Activated CD4-positive, alpha-beta memory T cell treated with anti-CD3 and anti-CD28 coated beads, Interleukin-2, amount 10 ng/mL, durations not matched to agents 7 days and 5 days (primary cell): ENCODE measurements around the gene ATAD3C. TPM values are rescaled to one million over a fixed set of nuclear protein-coding genes. Genes with fewer than 3 reads are reported as not detected.
"Not testable (repeated sequence)": the region's sequence is repeated elsewhere in the genome, so short reads cannot be mapped to it uniquely, and the experiment has no call there.

Experiments used
- CTCF ChIA-PET: fragments of 350-600 bp; sonication (Branson Sonifier 250); formaldehyde crosslinking; loops from one replicate; lab custom pipeline; 2021; ENCODE audit warnings: antibody characterized with exemption, inconsistent platforms; lab: Charles Lee
- POLR2A ChIA-PET: fragments of 350-600 bp; sonication (Branson Sonifier 250); formaldehyde crosslinking; loops from one replicate; lab custom pipeline; 2021; ENCODE audit warnings: antibody characterized with exemption; lab: Charles Lee
- DNase-seq: peaks from one replicate; pipeline ENCODE4 v3.0.0-alpha.2; 2020
- H3K27ac Mint-ChIP-seq: one replicate; pipeline ENCODE4 v1.8.0; 2021; ENCODE audit warnings: mild to moderate bottlenecking, mixed read lengths
- H3K27me3 Mint-ChIP-seq: one replicate; pipeline ENCODE4 v1.8.0; 2021; ENCODE audit warnings: mixed read lengths
- H3K36me3 Mint-ChIP-seq: one replicate; pipeline ENCODE4 v1.8.0; 2021; ENCODE audit warnings: low read depth, mixed read lengths
- H3K4me1 Mint-ChIP-seq: one replicate; pipeline ENCODE4 v1.8.0; 2021; ENCODE audit warnings: mixed read lengths
- H3K4me3 Mint-ChIP-seq: one replicate; pipeline ENCODE4 v1.8.0; 2021; ENCODE audit warnings: mild to moderate bottlenecking, mixed read lengths
- H3K9me3 Mint-ChIP-seq: one replicate; pipeline ENCODE4 v1.8.0; 2021; ENCODE audit warnings: mixed read lengths
- total RNA-seq, 2 experiments: library from RNA; stranded (reverse); gene quantifications; one replicate each; pipeline ENCODE4 v1.2.3, GENCODE V29; 2021

The ATAD3C gene
- total RNA-seq, 2 experiments from 2014 or later, result 0.98 to 1.4 TPM

GRCh38 chr1:1505366-1505798 is 55.9 kb downstream of the ATAD3C start:
- CTCF ChIA-PET, result interaction anchor here (0.6 to 2.0 kb wide), 11 partner anchors 14 to 164 kb away, joined by 3 to 8 read pairs (median 4); partner anchors contain the start of genes AURKAIP1 and CCNL2
- DNase-seq, result peak; percentile 35
- H3K27me3 Mint-ChIP-seq, H3K9me3 Mint-ChIP-seq, H3K36me3 Mint-ChIP-seq: not testable (repeated sequence)
- peaks cover 23% of the 10 kb centered on the region for H3K4me1 Mint-ChIP-seq
- H3K4me3 Mint-ChIP-seq, result peak overlapping the region; percentile 73
- H3K27ac Mint-ChIP-seq, result peak overlapping the region; percentile 91
- POLR2A ChIA-PET, result interaction anchor here (1.1 to 1.6 kb wide), 2 partner anchors 105 to 130 kb away, joined by 4 to 5 read pairs; partner anchors contain the start of gene AURKAIP1

DNA sequence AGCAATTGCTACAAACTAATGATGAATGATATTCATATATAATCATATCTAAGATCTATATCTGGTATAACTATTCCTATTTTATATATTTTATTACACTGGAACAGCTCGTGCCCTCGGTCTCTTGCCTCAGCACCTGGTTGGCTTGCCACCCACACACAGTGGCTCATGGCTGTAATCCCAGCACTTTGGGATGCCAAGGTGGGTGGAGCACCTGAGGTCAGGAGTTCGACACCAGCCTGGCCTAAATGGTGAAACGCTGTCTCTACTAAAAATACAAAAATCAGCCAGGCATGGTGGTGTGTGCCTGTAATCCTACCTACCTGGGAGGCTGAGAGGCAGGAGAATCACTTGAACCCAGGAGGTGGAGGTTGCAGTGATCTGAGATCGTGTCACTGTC is 56.3 kb downstream of the ATAD3C start:
- DNase-seq, H3K27me3 Mint-ChIP-seq, H3K9me3 Mint-ChIP-seq, H3K36me3 Mint-ChIP-seq: not testable (repeated sequence)
- Mint-ChIP-seq H3K4me3 (peak overlapping the region; percentile 73), H3K4me1 (peaks cover 26% of the 10 kb centered on the region), H3K27ac (peak overlapping the region; percentile 91)
- CTCF ChIA-PET, result interaction anchor here (0.6 to 2.0 kb wide), 7 partner anchors 14 to 163 kb away, joined by 3 to 8 read pairs (median 4); partner anchors contain the start of genes AURKAIP1 and CCNL2
- POLR2A ChIA-PET, result interaction anchor here (1.6 kb wide), 1 partner anchor 130 kb away, joined by 4 read pairs; the partner anchor contains the start of gene AURKAIP1

- H3K9me3 Mint-ChIP-seq, result no peaks in the 10 kb centered on the region
- no peaks in the 10 kb centered on the region for H3K36me3 Mint-ChIP-seq
- H3K4me3 Mint-ChIP-seq, result no peak overlapping the region
- ChIA-PET POLR2A (no interaction called here), CTCF (no interaction called here)
- H3K4me1 Mint-ChIP-seq, result peaks cover 30% of the 10 kb centered on the region
- no peak overlapping the region for H3K27ac Mint-ChIP-seq
- no peaks in the 10 kb centered on the region for H3K27me3 Mint-ChIP-seq
- no peak for DNase-seq
Measured at GRCh38 chr1:1507305-1507704, 57.8 kb downstream of the ATAD3C start.

DNA sequence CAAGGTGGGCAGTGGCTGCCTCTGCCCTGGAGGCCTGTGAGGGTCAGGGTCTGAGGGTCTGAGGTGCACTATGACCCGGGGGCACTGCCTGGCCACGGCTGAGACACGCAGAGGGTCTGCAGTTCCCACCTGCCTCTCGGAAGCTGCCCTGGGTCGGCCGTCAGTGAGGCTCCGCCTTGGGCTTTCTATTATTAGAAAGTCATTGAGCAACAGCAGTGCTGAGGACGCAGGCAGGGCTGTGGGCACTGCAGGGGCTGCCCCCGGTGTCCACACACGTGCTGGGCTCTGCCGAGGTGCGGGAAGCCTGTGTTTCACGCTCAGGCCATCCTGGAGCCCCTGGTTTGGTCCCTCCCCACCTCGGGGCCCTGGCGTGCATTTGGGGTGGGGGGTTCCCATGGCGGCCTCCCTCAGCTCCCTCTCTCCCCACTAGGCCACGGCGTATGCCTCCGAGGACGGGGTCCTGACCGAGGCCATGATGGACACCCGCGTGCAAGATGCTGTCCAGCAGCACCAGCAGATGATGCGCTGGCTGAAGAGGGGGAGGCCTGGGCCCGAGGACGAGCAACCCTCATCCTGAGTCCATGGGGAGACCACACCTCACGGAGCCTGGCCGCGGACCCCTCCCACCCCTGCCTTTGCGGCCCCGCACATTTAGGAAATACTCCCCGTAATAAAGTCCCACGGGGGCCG is 59.4 kb downstream of the ATAD3C start:
- H3K4me3 Mint-ChIP-seq, DNase-seq, H3K27me3 Mint-ChIP-seq, H3K9me3 Mint-ChIP-seq, CTCF ChIA-PET, H3K27ac Mint-ChIP-seq, POLR2A ChIA-PET, H3K36me3 Mint-ChIP-seq: not testable (repeated sequence)
- peaks cover 37% of the 10 kb centered on the region for H3K4me1 Mint-ChIP-seq

- POLR2A ChIA-PET, result not testable (repeated sequence)
Measured at GRCh38 chr1:1509465-1509850, 60.0 kb downstream of the ATAD3C start.

GRCh38 chr1:1510912-1511532 is 61.5 kb downstream of the ATAD3C start:
- CTCF ChIA-PET, result no interaction called here
- POLR2A ChIA-PET, result interaction anchor here (0.5 to 1.0 kb wide), 7 partner anchors 96 to 162 kb away, joined by 3 to 4 read pairs (median 3); partner anchors contain the start of genes AURKAIP1, CCNL2, DVL1 and MRPL20
- Mint-ChIP-seq H3K4me3 (peak overlapping the region; percentile 87), H3K9me3 (no peaks in the 10 kb centered on the region), H3K36me3 (no peaks in the 10 kb centered on the region), H3K4me1 (peaks cover 31% of the 10 kb centered on the region), H3K27ac (peak overlapping the region; percentile 85), H3K27me3 (no peaks in the 10 kb centered on the region)
- peak; percentile 20 for DNase-seq

More at GRCh38 chr1:1509465-1509850, 60.0 kb downstream of the ATAD3C start:
- H3K9me3 Mint-ChIP-seq, H3K27ac Mint-ChIP-seq, CTCF ChIA-PET, H3K27me3 Mint-ChIP-seq, H3K36me3 Mint-ChIP-seq, H3K4me3 Mint-ChIP-seq, DNase-seq: not testable (repeated sequence)
- peaks cover 38% of the 10 kb centered on the region for H3K4me1 Mint-ChIP-seq

DNA sequence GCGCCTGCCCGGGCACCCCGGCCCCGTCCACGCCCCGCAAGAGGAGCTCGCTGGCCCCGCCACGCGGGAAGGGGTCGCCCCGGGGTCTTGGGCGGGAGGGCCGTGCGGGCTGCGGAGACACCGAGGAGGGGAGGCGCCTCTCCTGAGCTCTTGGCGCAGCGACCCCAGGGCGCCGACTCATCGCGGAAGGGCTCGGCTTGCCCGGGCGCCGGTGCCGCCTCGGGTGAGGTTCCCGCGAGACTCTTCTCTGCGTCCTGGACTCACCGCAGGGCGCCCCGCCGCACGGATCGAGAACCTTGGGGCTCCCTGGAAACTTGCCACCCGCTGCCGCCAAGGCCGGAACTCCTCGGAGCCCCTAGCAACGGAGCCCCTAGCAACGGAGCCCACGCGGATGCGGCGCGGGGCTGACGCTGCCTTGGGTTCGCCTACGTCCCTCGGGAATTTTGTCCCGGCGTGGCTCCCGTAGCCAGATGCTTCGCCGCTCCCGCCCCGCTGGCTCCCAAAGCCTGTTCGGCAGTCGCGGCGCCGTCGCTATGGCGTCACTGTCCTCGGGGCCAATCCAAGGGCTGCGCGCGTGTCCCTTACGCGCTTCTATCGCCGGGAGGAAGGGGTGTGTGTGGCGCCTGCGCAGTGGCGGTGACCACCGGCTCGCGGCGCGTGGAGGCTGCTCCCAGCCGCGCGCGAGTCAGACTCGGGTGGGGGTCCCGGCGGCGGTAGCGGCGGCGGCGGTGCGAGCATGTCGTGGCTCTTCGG is 62.2 kb downstream of the ATAD3C start, which contains the start of gene ATAD3A:
Gene ATAD3A, plus strand, starts transcription at position 630 of the 753 bp plus-strand sequence. Its CDS starts 107 bp downstream, at position 737.
- DNase-seq, result peak; percentile 97
- Mint-ChIP-seq H3K36me3 (no peaks in the 10 kb centered on the region), H3K27me3 (no peaks in the 10 kb centered on the region), H3K4me3 (peak within 1 kb of the TSS; percentile 88), H3K27ac (peak within 1 kb of the TSS; percentile 85), H3K4me1 (peaks cover 27% of the 10 kb centered on the region), H3K9me3 (no peaks in the 10 kb centered on the region)
- ChIA-PET CTCF (no interaction called here), POLR2A (interaction anchor here (0.6 to 1.0 kb wide), 6 partner anchors 105 to 163 kb away, joined by 3 to 4 read pairs (median 3); partner anchors contain the start of genes AURKAIP1, CCNL2, DVL1 and MRPL20)

DNA sequence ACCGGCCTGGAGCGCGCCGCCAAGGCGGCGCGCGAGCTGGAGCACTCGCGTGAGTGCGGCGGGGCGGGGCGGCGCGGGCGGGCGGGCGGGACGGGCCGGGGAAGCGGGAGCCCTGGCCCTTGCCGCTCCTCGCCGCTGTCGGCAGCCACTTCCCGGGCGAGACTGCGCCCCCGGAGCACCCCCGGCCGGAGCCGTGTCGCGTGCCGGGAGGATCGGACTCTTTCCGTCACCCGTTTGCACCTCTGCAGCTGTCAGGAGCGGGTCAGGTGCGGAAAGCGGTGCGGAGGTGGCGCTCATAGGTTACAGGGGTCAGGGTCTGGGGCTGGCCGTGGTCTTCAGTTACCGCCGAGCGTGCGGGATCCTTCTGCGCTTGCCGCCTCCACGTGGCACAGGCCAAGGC is 62.9 kb downstream of the ATAD3C start:
- H3K9me3 Mint-ChIP-seq, POLR2A ChIA-PET, H3K27me3 Mint-ChIP-seq, H3K27ac Mint-ChIP-seq, H3K36me3 Mint-ChIP-seq, CTCF ChIA-PET: not testable (repeated sequence)
- peaks cover 21% of the 10 kb centered on the region for H3K4me1 Mint-ChIP-seq
- DNase-seq, result peak; percentile 36
- H3K4me3 Mint-ChIP-seq, result peak overlapping the region; percentile 69

DNA sequence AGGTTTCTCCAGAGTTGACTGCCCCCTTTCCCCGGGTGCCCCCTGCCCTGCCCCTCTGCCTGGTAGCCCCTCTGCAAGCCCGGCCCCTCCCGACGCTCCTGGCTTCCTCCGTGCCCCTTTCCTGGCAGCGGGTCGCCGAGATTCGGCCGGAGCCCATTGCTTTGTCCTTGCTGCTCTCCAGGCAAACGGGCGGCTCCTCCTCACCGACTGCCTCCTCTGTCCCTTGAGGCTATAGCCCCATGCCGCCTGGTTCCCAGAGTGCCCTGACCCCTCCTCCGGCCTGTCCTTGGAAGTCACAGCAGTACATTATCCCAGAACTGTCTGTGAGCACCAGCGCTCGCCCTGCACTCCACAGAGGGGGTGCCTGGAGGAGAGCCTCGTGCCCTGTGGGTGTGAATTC is 64.2 kb downstream of the ATAD3C start:
- Mint-ChIP-seq H3K27ac (peak overlapping the region; percentile 42), H3K4me1 (peaks cover 19% of the 10 kb centered on the region), H3K4me3 (peak overlapping the region; percentile 61)
- CTCF ChIA-PET, DNase-seq, H3K36me3 Mint-ChIP-seq, POLR2A ChIA-PET, H3K9me3 Mint-ChIP-seq, H3K27me3 Mint-ChIP-seq: not testable (repeated sequence)

DNA sequence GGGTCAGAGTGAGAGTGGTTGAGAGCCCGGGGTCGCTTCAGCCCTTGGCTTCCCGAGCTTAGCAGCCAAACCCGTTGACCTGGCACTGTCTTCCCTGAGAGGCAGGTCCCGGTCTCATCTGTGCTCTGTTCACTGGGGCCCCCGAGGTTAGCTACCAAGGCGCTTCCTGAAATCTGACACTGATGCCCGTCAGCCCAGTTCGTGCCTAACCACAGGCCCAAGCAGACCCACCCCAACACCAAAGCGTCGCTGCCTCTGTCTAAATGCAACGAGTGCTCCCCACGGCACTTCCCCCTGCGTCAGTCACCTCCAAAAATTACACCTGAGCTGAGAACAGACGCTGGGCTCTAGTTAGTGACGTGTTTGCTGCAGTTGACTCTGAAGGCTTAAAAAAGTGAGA is 64.9 kb downstream of the ATAD3C start:
- H3K27me3 Mint-ChIP-seq, CTCF ChIA-PET, H3K4me3 Mint-ChIP-seq, H3K9me3 Mint-ChIP-seq, POLR2A ChIA-PET, H3K27ac Mint-ChIP-seq, DNase-seq: not testable (repeated sequence)
- Mint-ChIP-seq H3K4me1 (peaks cover 19% of the 10 kb centered on the region), H3K36me3 (peaks cover 13% of the 10 kb centered on the region)

DNA sequence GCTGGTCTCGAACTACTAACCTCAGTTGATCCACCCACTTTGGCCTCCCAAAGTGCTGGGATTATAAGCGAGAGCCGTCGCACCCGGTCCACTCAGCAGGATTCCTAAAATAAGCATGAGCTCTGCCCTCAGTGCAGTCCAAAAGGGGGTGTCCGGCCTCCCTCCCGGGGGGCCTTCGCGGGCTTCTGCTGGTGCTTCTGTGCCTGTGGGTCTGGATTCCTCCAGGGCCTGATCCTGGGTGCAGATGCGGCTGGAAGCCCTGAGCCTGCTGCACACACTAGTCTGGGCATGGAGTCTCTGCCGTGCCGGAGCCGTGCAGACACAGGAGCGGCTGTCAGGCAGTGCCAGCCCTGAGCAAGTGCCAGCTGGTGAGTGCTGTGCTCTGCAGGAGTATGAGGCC is 67.4 kb downstream of the ATAD3C start:
- Mint-ChIP-seq H3K36me3 (peaks cover 13% of the 10 kb centered on the region), H3K4me1 (peaks cover 13% of the 10 kb centered on the region)
- DNase-seq, CTCF ChIA-PET, H3K27me3 Mint-ChIP-seq, H3K27ac Mint-ChIP-seq, H3K9me3 Mint-ChIP-seq, H3K4me3 Mint-ChIP-seq, POLR2A ChIA-PET: not testable (repeated sequence)

DNA sequence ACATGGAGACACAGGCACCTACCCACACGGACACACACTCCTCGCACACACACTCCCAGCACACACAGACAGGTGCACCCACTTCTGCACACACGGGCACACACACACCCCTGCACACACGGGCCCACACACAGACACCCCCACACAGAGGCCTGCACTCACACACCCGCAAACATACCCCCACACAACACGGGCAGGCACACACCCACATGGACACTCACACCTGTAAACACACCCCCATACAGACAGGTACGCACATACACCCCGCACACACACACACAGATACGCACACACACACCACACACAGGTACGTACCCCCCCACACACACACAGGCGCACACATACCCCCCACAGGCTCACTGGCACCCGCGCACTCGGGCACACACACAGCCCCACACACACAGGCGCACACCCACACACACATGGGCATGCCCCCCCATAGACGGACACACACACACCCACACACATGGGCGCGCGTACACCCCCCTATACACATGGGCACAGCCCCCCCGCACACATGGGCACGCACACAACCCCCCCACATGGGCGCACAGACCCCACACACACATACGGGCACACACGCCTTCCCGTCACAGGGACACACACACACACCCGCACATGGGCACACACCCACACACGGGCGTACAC is 68.6 kb downstream of the ATAD3C start:
- peaks cover 13% of the 10 kb centered on the region for H3K36me3 Mint-ChIP-seq
- no peak overlapping the region for H3K4me3 Mint-ChIP-seq
- no peak overlapping the region for H3K27ac Mint-ChIP-seq
- ChIA-PET CTCF (no interaction called here), POLR2A (no interaction called here)
- peaks cover 10% of the 10 kb centered on the region for H3K4me1 Mint-ChIP-seq
- no peak for DNase-seq
- H3K27me3 Mint-ChIP-seq, result no peaks in the 10 kb centered on the region
- no peaks in the 10 kb centered on the region for H3K9me3 Mint-ChIP-seq
